H54 (cell line): ENCODE data around the gene ASXL2.
"Not testable (repeated sequence)": the region's sequence is repeated elsewhere in the genome, so short reads cannot be mapped to it uniquely, and the experiment has no call there.

ENCODE experiments used
- DNase-seq: peaks from one replicate; pipeline ENCODE4 v3.0.0; 2011; ENCODE audit warnings: low spot score, mixed read lengths; ENCODE audit not compliant: insufficient read length
- FAIRE-seq: peaks from 3 replicates; lab custom pipeline; 2011; peaks lifted over from hg19 to GRCh38; lab: Jason Lieb, UNC
- POLR2A ChIP-seq: IDR thresholded peaks from 2 replicates; pipeline ENCODE4 v1.6.1; 2011; ENCODE audit warnings: low read depth, mild to moderate bottlenecking, low read length

The ASXL2 gene

DNA sequence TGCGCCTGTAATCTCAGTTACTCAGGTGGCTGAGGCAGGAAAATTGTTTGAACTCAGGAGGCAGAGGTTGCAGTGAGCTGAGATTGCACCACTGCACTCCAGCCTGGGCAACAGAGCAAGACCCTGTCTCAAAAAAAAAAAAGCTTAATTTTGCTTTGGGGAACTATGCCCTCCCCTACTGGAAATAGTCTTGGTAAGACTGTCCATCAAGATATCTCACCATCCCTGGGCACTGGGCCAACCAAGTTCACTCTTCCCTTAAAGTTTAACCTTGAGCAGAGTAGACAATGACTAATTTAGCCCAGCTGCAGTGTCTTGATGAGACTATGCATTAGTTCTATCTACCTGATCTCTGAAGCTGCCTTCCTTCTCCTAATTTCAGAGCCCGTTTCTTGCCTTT lies 44.7 kb downstream of the ASXL2 start:
- DNase-seq (no peak), FAIRE-seq (no peak)

DNA sequence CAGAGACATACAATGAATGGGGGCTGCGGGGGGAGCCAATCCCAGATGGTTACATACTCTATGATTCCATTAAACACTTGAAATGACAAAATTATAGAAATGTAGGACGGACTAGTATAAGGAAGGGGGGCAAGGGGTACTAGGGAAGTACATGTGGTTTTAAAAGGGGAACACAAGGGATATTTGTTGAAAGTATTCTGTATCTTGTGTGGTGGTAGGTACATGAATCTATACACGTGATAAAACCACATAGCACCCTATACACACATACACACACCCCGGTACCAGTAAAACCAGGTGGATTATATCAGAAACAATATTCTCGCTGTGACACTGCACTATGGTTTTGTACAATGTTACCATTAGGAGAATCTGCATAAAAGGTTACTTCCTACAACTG lies 45.4 kb downstream of the ASXL2 start:
- TF ChIP-seq POLR2A, result no peak
- DNase-seq, result no peak
- no peak for FAIRE-seq

More for the DNA sequence above, 44.7 kb downstream of the ASXL2 start:
- no peak for TF ChIP-seq POLR2A

DNA sequence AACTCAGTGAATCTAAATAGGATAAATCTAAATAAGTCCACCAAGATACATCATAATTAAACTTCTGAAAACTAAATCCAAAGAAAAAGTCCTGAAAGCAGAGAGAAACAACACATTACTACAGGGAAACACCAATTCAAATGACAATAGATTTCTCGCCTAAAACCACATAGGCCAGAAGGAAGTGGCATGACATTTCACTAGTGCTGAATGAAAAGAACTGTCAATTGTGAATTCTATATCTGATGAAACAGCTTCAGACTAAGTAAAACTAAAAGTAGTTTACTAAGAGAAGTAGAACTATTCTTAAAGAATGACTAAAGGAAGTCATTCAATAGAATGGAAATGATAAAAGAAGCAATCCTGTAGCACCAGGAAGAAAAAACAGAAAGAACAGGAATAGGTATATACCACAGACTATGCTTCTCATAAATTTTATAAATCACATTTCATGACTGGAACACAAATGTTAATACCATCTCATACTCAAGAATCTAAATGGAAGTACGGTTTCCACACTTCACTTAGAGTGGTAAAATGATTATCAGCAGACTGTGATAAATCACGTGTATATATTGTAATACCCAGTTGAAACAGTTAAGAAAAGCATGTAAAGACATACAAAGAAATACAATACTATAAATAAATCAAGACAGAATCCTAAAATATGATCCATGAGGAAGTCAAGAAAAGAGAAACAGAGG lies 46.4 kb downstream of the ASXL2 start:
- FAIRE-seq, result no peak
- no peak for DNase-seq
- TF ChIP-seq POLR2A, result no peak

DNA sequence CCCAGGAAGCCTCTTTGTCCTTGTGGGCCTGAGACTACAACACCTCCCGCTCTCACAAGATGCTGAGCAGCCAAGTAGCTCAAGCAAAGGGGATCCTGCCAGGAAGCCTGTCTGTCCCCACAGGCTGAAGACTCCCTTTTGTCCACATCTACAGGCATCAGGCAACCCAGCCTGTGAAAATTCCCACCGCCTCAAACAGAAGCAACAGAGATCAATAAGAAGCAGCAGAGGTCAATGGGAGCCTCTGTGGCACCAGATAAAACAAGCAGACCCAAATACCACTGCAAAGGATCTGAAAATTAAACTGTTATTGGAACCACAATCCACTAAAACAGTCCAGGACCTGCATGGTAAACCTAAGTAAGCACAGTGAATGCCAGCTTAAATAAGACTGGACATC lies 48.5 kb downstream of the ASXL2 start:
- TF ChIP-seq POLR2A, result no peak
- FAIRE-seq (no peak), DNase-seq (no peak)

DNA sequence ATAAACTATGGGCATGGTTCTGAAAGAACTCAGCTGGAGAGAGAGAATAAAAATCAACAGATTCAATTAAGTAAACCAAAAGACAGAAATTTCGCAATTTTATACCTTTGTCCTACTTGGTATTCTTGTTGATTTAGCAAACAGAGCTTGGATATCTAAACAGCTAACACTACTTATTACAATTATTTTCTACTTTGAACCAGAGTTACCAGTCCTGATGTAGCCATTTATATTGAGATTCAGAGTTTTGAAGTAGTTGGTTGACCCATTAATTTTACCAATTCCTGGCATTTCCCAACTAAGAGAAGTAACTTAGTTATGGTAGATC lies 48.9 kb downstream of the ASXL2 start:
- DNase-seq (no peak), FAIRE-seq (no peak)
- TF ChIP-seq POLR2A, result no peak

DNA sequence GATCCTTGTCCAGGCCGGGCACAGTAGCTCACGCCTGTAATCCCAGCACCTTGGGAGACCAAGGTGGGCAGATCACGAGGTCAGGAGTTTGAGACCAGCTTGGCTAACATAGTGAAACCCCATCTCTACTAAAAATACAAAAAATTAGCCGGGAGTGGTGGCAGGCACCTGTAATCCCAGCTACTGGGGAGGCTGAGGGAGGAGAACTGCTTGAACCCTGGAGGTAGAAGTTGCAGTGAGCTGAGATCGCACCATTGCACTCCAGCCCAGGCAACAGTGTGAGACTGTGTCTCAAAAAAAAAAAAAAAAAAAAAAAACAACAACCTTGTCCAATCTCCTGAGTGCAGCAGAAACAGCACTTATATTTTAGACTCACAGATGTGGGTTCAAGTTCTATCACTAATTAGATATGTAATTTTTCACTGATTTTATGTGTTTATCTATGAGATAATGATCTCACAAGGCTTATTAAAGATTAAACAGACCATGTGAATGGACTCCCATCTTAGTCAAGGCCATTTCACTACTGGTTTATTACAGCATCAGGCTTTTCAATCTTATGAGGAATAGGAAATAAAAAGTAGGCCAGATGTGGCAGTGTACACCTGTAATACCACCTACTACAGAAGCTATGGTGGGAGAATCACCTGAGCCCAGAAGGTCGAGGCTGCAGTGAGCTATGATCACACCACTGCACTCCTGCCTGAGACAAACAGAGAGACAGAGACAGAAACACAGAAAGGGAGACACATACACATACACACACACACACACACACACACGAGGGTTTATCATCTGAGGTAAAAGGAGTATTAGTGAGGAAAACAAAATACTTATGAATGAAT lies 49.5 kb downstream of the ASXL2 start:
- not testable (repeated sequence) for DNase-seq, FAIRE-seq

DNA sequence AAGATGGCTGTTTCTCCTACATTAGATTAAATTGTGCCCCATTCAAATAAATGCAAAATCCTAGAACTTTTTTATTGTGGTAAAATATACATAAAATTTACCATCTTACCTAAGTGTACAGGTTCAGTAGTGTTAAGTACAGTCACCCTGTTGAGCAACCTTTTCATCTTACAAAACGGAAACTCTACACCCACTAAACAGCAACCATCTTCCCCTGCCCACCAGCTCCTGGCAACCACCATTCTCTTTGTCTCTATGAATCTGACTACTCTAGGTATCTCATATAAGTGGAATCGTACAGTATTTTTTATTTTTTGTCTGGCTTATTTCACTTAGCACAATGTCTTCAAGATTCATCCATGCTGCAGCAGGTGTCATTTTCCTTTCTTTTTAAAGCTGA lies 53.0 kb downstream of the ASXL2 start:
- TF ChIP-seq POLR2A, result no peak
- FAIRE-seq (no peak), DNase-seq (no peak)

DNA sequence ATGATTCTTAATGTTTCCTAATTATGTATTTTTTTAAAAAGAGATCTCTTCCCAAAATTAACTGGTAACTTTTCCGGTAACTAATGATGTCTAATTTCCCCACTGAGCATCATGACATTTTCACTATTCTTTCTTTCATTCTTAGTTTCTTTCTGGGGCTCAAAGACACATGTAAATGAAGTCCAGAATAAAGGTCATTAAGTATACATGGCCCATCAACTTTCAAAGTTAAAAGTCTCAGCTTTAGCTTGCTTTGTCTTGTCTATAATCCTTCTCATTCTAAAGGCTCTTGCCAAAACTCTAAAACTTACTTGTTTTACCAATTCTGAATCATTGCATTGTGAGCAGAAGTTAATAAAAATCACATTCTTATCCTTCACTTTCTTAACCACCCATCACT lies 53.6 kb downstream of the ASXL2 start:
- FAIRE-seq (no peak), DNase-seq (no peak)
- TF ChIP-seq POLR2A, result no peak

DNA sequence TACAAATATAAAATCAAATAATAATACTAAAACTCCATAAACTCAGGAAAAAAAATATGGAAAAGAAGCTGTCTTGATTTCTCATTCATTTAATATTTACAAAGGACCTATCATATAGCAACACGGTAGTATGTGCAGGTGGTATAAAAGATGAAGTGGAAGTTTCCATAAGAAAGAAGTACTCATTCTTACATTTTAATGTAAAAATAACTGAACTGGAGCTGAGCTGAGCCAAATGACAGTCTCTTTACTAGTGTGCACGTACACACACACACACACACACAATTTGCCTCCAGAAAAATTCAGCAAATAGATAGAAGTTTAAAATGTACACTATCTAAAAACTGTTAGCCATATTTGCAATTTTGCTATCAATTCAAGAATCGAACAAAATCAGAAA lies 54.1 kb downstream of the ASXL2 start:
- TF ChIP-seq POLR2A, result no peak

DNA sequence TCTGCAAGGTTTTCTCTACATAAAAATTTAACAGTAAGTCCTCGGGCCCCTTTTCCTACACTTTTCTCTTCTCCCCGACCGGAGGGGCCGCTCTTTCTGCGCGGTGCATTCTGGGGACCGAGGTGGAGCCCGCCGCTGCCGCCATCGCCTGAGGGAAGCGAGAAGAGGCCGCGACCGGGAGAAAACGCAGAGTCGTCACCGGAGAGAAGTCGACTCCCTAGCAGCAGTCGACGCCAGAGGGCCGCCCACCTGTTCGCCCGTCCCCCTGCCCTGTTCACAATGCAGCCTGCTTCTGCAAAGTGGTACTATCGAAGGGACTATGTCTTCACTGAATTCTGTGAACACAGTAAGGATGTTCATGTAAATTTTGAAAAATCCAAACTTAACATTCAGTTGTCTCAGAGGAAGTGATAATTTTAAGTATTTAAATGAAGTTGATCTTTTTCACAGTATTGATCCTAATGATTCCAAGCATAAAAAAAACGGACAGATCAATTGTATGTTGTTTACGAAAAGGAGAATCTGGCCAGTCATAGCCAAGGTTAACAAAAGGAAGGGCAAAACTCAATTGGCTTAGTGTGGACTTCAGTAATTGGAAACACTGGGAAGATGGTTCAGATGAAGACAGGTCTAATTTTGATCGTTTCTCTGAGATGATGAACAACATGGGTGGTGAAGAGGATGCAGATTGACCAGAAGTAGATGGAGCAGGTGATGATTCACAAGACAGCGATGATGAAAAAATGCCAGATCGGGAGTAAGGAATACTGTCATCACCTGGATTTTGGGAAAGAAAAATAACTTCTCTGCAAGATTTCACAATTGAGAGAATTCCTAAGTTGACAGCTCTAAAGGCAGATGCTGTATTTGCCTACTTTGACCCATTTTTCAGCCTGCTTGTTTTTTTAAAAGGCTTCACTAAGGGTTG lies 55.8 kb downstream of the ASXL2 start:
- no peak for TF ChIP-seq POLR2A
- FAIRE-seq (peak; percentile 69), DNase-seq (no peak)

More for the DNA sequence above, 54.1 kb downstream of the ASXL2 start:
- DNase-seq (no peak), FAIRE-seq (no peak)

DNA sequence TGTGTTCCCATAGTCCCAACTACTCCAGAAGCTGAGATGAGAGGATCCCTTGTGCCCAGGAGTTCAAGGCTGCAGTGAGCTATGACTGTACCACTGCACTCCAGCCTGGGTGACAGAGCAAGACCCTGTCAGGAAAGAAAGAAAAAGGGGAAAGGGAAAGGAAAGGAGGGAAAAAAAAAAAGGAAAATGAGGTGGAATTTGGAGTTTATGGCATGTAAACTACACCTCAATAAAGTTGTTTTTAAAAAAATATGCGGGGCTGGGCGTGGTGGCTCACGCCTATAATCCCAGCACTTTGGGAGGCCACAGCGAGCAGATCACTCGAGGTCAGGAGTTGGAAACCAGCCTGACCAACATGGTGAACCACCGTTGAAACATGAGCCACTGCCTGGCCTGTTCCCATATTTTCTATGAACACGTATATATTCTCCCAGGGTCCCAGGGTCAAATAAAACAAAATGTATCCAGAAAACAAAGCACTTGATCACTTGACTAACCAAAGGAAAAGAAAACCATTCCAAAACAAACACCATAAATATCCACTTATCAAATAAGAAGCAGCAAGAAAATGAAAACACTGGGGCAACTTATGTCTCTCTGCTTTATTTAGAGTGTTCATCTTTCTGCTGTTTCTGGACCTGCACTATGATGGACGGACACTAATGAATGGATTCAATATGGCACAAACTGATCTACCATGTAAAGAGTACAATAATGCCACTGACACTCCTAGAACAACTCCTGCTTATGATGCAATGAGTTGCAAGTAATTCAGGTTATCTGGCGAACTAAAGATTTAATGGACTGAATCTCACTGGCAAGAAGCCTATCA lies 56.8 kb downstream of the ASXL2 start:
- TF ChIP-seq POLR2A, result no peak

DNA sequence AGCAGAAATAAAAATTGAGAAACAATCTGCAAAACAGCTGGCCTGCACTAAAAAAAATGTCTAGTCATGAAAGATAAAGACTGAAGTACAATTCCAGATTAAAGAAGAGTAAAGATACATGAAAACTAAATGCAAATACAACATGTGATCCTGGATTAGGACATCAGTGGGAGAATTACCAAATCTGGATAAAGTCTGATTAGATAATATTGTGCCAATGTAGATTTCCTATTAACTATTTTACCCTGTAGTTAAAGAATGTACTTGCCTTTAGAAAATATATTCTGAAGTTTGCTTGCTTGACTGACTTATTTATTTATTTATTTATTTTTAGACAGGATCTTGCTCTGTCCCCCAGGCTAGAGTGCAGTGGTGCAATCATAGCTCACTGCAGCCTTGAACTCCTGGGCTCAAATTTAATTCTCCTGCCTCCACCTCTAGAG lies 58.7 kb downstream of the ASXL2 start:
- TF ChIP-seq POLR2A, result no peak
- no peak for DNase-seq
- no peak for FAIRE-seq

More for the DNA sequence above, 56.8 kb downstream of the ASXL2 start:
- FAIRE-seq, result peak; percentile 43
- no peak for DNase-seq

DNA sequence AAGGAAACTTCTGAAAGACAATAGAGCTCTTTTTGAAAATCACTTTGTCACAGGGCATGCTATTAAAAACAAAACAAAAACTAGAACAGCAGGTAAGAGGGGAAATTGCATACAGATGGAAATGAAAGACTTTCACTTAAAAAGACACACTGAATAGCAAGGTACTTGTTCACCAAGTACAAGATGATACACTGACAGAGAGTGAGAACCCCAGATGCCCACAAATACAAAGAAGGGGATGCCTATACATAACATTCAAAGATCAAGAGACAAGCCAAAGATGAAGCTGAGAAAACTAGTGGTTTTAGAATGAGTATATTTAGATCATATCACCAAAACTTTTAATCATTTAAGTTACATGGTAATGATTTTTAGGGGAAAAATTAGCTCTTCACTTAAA lies 60.7 kb downstream of the ASXL2 start:
- TF ChIP-seq POLR2A, result no peak
- DNase-seq (no peak), FAIRE-seq (no peak)
